D721Med (cell line): ENCODE results near the gene SMIM33.
"Not testable (repeated sequence)": the region's sequence is repeated elsewhere in the genome, so short reads cannot be mapped to it uniquely, and the experiment has no call there.

Experiments
- DNase-seq: peaks from one replicate; pipeline ENCODE4 v3.0.0; 2011; ENCODE audit warnings: low spot score; ENCODE audit not compliant: insufficient read length
- FAIRE-seq: peaks from 2 replicates; lab custom pipeline; 2011; peaks lifted over from hg19 to GRCh38; lab: Jason Lieb, UNC
- CTCF ChIP-seq: IDR thresholded peaks from 2 replicates; pipeline ENCODE4 v1.5.1; 2012; ENCODE audit warnings: mild to moderate bottlenecking, control low read depth; ENCODE audit not compliant: insufficient read depth; ENCODE audit errors: missing control alignments

Gene SMIM33

GRCh38 chr5:139472386-139473030 is 1.7 kb downstream of the SMIM33 start:
- FAIRE-seq: no peak
- no peak for DNase-seq
- no peak for TF ChIP-seq CTCF

GRCh38 chr5:139473105-139473504 is 2.3 kb downstream of the SMIM33 start:
- DNase-seq (no peak), FAIRE-seq (no peak)
- no peak for TF ChIP-seq CTCF

- no peak for TF ChIP-seq CTCF
- DNase-seq (no peak), FAIRE-seq (no peak)
Observed at GRCh38 chr5:139473565-139473964, 2.8 kb downstream of the SMIM33 start.

- FAIRE-seq (no peak), DNase-seq (no peak)
- no peak for TF ChIP-seq CTCF
Observed at GRCh38 chr5:139474890-139475791, 4.3 kb downstream of the SMIM33 start.

- FAIRE-seq: no peak
Observed at GRCh38 chr5:139475865-139476617, 5.2 kb downstream of the SMIM33 start.

GRCh38 chr5:139478657-139479423 is 8.0 kb downstream of the SMIM33 start:
- not testable (repeated sequence) for FAIRE-seq, DNase-seq

More at GRCh38 chr5:139475865-139476617, 5.2 kb downstream of the SMIM33 start:
- no peak for DNase-seq
- TF ChIP-seq CTCF: no peak

GRCh38 chr5:139479729-139480128 is 8.9 kb downstream of the SMIM33 start:
- FAIRE-seq, DNase-seq: not testable (repeated sequence)
